AG09319 (cell line): Measurements from ENCODE around the gene NIBAN1.

ENCODE experiments used
- DNase-seq: peaks from one replicate; pipeline ENCODE4 v3.0.0-alpha.2; 2010; ENCODE audit warnings: low read depth; ENCODE audit errors: extremely low read depth
- CTCF ChIP-seq: IDR thresholded peaks from 2 replicates; pipeline ENCODE4 v1.5.1; 2011; ENCODE audit warnings: low read depth, mild to moderate bottlenecking, inconsistent platforms, low read length, moderate library complexity

The NIBAN1 gene

DNA sequence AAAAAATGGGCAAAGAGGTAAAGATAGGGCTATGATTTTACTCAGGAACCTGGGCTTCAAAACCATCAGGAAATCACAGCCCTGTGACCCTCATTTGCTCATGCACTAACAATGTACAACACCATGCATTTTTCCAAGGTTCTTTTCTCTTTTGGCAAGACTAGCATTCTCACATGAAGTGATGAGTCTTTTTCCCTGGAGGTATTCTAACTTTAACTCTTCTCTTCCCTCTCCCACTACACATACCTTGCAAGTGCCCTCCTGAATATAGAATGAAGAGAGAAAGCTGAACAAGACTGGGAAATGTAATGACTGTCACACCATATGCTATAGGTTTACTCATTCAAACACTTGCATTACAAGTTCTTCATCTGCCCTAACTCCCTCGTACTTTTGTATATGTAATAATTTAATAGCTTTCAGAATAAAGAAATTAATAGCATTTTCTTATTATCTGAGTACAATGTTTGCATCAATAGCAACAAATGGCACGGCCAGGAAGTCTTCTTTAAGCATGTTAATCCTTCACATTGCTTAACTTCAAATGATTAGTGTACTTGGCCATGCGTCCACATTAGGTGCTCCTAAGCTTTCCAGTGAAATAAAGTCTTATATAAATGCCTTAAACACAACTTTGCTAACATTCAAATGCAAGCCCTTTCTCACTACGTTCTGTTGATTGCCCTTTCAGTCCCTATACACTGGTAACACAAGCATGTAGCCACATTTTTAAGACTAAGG, 1.8 kb downstream of the NIBAN1 start:
- DNase-seq, result no peak

GRCh38 chr1:184971522-184972265, 2.6 kb downstream of the NIBAN1 start:
- TF ChIP-seq CTCF, result no peak
- no peak for DNase-seq

More for the DNA sequence above, 1.8 kb downstream of the NIBAN1 start:
- TF ChIP-seq CTCF, result no peak

GRCh38 chr1:184970691-184971161, 3.6 kb downstream of the NIBAN1 start:
- TF ChIP-seq CTCF, result no peak
- no peak for DNase-seq

GRCh38 chr1:184966989-184967388, 7.3 kb downstream of the NIBAN1 start:
- DNase-seq, result no peak
- no peak for TF ChIP-seq CTCF

DNA sequence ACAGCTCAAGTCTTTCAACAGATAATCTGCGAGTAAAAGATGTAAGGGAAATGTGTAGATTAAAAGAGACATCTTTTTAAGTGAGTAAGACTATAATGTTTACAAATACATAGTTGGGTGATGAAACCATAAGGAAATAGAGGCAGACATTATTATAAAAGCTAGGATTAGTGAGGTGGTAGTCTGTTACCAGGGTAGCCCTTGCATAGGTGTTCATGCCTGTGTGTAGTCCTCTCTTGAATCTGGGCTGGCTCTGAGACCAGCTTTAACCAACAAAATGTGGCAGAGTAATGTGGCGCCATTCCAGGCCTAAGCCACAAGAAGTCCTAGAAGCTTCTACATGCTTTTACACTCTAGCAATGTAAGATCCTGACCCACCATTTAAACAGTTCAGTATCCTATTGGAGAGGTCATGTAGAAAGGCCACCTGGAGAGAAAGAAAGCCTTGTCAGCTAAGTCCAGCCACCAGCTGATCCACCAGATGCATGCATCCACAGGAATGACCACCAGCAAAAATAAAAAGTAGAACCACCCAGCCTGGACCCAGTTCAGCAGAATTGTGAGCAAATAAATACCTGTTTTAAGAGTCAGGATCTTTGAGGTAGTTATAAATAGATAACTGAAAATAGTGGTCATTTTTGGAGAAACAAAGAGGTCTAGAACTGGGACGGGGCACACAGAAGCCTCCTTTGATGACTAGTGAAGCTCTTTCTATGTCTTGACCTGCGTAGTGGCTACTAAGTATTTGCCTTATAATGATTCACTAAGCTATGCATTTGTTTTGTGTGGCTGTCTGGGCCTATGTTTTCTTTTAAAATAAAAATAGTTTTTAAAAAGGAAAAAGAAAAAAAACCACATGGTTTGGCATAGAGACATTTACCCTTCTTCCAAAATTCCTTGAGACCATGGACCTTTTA, 8.1 kb downstream of the NIBAN1 start:
- no peak for DNase-seq
- TF ChIP-seq CTCF, result no peak

- no peak for TF ChIP-seq CTCF
- DNase-seq, result no peak
Observed at GRCh38 chr1:184965439-184965838, 8.9 kb downstream of the NIBAN1 start.
